ENCODE results near the gene FAM3C. TPM values are rescaled to one million over a fixed set of nuclear protein-coding genes. Genes with fewer than 3 reads are reported as not detected.

FAM3C gene, protein sequence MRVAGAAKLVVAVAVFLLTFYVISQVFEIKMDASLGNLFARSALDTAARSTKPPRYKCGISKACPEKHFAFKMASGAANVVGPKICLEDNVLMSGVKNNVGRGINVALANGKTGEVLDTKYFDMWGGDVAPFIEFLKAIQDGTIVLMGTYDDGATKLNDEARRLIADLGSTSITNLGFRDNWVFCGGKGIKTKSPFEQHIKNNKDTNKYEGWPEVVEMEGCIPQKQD
- 102 and 114 TPM in 2 replicates for total RNA-seq (2014; rRNA removed; shearing (Covaris generic))

DNA sequence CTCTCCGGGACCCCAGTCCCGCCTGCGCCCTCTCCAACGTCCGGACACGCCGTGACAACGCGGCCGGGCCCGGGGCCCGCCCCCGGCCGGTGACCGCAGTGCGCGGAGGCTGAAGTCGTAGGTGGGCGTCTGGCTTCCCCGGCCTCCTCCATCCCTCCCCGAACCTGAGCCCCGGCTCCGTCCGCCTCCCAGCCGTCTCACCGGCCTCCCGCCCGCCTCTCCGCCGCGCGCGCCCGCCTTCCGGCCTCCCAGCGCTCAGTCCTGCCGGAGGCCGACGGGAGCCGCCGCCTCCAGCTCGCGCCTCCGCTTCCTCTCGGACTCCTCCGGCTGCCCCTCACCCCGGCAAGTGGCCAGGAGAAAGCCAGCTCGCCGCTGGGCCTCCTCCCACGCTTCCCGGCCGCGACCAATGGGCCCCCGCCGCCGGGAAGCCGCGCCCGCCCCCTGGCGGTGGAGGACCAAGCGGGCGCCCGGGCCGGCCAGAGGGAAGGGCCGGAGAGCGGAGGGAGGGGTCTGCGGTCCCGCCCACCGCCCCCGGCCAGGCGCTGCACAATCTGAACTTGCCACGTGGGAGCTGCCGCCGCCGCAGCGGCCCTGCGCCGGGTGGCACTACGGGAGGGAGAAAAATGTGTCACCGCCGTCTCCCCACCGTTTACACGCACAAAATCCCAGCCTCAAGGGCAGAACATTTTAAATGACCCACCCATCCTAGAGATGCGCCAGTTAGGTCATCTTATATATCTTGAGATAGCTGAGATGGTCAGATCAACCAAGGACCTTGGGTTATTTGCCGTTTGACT, at the start of gene FAM3C:
Gene FAM3C, minus strand, starts transcription at position 348 of the 797 bp plus-strand sequence. CDS start 13,339 bp downstream, outside the sequence.

GRCh38 chr7:121328508-121329190, 67.5 kb downstream of the FAM3C start, which contains the start of gene WNT16:
WNT16 (plus strand) TSS chr7:121329000; CDS start chr7:121329293, 293 bp downstream.

Other genes starting within 250 kb of the FAM3C start
- gene WNT16, start 67.3 kb downstream of the FAM3C start, total RNA-seq (2014; rRNA removed; shearing (Covaris generic)) = 0.08 TPM in 1 of 2 replicates, not detected in the other